OCI-LY1 (cell line): Measurements from ENCODE around the gene SMC3.

Experiments
- EZH2 ChIP-seq: fragments of 200-600 bp; sonication (generic), shearing (Covaris generic); IDR thresholded peaks from 2 replicates; pipeline ENCODE4 v1.8.0; 2017; ENCODE audit warnings: borderline replicate concordance, mixed run types, mild to moderate bottlenecking, antibody characterized with exemption, low read length, moderate library complexity, mixed read lengths
- TF ChIP-seq, protein P1 (sequence below): fragments of 200-600 bp; sonication (generic), shearing (Covaris generic); IDR thresholded peaks from 2 replicates; pipeline ENCODE4 v1.5.1; 2017; ENCODE audit warnings: mild to moderate bottlenecking, antibody characterized with exemption, low read length, moderate library complexity, mixed read lengths

GRCh38 chr10:110562348-110562747, 5.1 kb upstream of the SMC3 start:
- TF ChIP-seq, protein P1, sequence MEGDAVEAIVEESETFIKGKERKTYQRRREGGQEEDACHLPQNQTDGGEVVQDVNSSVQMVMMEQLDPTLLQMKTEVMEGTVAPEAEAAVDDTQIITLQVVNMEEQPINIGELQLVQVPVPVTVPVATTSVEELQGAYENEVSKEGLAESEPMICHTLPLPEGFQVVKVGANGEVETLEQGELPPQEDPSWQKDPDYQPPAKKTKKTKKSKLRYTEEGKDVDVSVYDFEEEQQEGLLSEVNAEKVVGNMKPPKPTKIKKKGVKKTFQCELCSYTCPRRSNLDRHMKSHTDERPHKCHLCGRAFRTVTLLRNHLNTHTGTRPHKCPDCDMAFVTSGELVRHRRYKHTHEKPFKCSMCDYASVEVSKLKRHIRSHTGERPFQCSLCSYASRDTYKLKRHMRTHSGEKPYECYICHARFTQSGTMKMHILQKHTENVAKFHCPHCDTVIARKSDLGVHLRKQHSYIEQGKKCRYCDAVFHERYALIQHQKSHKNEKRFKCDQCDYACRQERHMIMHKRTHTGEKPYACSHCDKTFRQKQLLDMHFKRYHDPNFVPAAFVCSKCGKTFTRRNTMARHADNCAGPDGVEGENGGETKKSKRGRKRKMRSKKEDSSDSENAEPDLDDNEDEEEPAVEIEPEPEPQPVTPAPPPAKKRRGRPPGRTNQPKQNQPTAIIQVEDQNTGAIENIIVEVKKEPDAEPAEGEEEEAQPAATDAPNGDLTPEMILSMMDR, result no peak
- TF ChIP-seq EZH2, result no peak
